ENCODE measurements around the gene ST6GALNAC1.
A peak's percentile ranks its signal among the peaks of the same experiment; 100 is the strongest.

ST6GALNAC1 gene, protein sequence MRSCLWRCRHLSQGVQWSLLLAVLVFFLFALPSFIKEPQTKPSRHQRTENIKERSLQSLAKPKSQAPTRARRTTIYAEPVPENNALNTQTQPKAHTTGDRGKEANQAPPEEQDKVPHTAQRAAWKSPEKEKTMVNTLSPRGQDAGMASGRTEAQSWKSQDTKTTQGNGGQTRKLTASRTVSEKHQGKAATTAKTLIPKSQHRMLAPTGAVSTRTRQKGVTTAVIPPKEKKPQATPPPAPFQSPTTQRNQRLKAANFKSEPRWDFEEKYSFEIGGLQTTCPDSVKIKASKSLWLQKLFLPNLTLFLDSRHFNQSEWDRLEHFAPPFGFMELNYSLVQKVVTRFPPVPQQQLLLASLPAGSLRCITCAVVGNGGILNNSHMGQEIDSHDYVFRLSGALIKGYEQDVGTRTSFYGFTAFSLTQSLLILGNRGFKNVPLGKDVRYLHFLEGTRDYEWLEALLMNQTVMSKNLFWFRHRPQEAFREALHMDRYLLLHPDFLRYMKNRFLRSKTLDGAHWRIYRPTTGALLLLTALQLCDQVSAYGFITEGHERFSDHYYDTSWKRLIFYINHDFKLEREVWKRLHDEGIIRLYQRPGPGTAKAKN

DNA sequence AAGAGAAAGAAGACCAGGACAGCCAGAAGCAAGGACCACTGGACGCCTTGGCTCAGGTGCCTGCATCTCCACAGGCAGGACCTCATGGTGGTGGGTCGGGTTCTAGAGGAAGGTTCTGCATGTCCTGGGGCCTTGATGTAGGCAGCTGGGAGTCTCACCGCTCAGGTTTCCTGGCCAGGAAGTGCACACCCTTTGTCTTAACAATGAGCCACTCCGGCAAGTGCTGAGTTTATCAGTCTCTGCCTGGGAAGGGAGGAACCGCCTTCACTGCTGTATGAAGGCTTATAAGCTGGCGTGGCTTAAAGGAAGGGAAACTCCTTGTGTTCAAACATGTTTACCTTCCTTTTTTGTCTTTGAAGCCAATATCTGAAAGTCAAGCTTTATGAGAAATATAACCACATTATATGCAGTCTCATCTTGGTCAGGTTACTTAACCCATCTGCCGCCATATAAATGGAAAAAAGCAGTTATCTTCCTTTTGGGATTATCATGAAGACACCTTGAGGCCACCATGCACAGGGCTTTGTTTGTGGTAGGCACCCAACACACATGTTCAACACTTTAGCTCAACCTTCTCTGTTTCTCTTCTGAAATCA is at the start of gene ST6GALNAC1:
TSS of gene ST6GALNAC1 (minus strand) at position 205 of the 596 bp plus-strand sequence. CDS start at position 86, 119 bp downstream.
- no peak for DNase-seq

DNA sequence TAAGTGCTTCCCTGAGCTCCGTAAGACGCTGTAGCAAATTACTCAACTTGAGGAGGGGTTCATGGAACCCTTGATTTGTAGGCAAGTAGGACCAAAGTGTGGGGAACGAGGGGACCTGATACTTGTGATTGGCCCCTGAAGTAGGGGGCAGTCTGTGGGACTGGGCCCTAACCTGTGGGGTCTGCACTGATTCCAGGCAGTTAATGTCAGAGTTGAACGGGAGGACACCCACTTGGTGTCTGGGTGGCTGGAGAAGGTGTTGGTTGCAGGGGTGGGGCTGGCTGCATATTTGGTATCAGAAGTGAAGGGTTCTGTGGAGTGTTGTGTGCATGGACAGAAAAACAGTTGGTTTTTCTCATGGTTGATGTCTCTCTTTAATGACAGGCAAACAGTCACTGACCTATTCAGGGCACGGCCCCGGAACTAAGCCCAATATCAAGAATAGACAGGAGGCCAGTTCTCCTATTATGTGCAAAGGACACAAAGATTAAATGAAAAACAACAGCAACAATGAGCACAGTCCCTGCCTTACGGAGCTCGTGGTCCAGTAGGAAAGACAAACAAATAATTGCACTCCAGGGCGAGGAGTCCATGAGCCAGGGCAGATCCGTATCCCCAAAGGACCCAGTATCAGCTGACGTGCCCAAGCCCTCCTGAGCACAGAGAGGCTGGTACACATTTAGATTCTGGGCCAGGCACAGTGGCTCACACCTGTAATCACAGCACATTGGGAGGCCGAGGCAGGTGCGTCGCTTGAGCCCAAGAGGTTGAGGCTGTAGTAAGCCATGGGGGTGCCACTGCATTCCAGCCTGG is 48.0 kb upstream of the ST6GALNAC1 start:
- DNase-seq: no peak

DNA sequence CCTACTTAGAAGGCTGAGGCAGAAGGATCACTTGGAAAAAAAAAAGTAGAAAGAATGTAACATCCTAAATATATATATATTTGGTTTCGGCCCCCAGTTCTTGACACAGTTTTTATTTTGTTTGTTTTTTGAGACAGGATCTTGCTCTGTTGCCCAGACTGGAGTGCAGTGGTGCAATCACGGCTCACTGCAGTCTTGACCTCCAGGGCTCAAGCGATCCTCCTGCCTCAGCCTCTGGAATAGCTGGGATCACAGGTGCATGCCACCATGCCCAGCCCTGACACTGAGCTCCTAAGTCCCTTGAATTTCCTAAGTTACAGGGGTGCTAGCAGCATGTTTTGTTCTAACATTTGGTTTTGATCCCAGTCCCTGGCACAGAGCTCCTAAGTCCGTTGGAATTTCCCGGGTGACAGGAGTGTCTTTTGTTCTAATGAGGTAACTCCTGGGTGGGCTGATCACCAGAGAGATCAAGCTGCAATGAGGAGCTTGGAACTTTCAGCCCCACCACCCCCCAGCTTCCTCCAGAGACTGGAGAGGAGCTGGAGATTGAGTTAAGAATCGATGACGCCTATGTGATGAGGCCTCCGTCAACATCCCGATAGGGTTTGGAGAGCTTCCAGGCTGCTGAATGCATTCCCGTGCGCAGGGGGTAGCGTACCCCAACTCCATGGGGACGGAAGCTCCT is 47.2 kb upstream of the ST6GALNAC1 start:
- DNase-seq: no peak

DNA sequence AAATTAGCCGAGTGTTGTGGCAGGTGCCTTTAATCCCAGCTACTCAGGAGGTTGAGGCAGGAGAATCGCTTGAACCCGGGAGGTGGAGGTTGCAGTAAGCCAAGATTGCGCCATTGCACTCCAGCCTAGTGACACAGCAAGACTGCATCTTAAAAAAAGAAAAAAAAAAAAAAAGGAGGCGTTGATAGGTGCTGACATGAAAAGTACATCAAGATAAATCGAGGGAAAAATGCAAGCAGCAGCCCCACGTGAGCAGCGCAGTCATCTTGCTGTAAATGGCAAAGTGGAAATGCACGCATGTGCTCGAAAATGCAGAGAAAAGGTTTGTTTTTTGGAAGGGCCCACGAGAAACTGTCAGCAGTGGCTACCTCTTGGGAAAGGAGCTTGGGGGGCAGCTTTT is 46.3 kb upstream of the ST6GALNAC1 start:
- DNase-seq: no peak

DNA sequence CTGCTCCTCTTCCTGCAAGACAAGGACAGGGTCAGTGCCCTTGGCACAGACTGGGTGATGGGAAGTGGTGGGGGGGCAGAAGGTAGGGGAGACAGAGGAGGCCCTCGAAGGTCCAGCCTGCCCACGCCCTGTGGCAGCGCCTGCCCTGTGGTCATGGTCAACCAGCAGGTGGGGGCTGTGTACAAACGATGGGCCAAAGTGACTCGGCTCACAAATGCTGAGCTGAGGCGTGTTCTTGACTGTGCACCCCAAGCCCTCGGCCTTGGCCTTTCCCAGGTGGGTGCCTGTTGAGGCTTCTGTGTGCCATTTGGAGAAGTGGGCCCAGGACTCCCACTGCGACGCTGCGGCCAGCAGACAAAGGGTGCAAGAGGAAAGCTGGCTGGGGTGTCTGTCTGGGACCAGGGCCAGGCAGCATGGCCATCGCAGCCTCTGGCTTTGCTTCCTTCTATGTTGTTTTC is 44.6 kb upstream of the ST6GALNAC1 start:
- no peak for DNase-seq

DNA sequence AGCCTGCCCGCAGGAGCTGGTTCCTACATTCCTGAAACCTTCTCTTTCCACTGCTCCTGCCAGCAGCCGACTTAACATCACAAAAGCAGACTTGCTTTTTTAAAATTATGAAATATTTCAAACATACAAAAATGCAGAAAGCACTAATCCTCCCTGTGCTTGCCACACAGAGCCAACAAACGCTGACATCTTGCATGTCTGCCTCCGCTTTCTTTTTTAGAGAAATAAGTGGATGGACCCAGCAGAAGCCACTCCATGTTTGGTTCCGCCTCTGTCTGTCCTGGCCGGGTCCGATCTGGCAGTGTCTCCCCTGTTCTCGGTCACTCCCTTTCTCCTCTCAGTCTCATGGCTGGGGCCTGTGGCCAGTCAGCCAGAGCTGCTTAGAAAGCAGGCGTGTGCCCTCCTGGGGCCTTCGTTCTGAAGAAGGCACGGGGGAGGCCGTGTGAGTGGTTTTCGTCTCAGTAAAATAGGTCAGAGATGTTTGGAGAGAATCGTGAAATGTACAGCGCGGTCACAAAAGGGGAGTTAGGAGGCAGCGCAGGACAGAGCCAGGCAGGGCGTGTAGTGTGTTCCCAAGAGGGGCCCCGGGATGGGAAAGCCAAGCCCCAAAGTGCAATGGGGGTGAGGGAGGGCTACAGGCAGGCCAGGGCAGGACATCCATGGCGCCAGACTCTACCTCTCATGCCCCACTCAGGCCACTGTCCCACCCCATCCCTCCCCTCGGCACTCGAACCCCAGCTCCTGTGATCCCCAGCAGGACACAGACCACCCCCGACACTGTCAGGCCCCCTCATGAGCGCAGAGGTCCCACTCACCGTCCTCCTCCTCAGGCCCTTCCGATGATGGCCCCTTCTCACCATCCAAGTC is 44.0 kb upstream of the ST6GALNAC1 start:
- DNase-seq: no peak

DNA sequence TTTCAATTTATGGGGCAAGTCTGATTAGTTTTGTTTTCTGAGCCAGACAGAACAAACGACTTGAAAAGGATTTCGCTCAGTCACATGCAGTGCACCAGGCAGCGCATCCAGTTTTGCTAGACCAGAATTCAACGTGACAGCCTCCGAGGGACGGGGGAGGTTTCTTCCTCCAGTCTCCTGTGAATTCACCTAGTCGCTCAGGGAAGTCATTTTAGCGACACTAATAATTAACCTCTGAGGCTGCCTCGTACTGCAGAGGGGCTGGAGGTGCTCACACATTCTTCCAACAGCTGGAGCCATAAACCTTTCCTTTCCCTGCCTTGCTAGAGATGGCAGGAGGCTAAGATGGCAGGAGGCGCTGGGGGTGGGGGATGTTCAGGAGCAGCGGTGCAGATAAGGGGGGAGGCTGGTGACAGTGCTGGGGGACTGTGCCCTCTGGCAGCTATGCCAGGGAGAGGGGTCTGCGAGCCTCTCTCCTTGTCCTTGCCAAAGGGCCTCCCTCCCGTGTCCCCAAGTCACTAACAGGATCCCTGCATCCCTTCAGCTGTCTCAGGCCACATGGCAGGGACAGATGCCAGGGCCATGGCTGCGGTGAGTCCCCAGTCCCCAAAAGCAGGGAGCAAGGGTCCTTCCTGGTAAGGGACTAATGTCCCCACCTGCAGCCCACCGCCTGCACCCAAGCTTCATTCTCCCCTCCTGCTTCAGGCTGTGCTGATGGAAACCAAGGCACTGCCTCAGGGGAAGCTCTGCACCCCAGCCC is 43.2 kb upstream of the ST6GALNAC1 start:
- DNase-seq: no peak

DNA sequence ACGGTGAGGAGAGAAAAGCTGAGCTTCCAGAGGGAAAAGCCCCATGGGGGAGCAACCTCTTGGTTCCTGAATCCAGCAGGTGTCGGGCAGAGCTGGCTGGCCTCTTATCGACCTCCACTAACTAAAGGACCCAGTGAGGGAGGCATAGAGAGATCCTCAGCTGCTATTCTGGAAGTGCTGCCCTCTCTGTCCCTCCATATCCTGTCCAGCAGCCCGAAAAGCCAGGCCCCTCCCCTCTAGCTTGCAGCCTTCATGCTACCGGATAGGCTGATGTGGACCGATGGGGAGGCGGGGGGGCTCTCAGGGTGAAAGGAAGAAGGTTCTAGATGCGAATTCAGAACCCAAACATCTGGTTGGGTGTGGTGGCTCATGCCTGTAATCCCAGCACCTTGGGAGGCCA is 42.3 kb upstream of the ST6GALNAC1 start:
- DNase-seq: no peak

DNA sequence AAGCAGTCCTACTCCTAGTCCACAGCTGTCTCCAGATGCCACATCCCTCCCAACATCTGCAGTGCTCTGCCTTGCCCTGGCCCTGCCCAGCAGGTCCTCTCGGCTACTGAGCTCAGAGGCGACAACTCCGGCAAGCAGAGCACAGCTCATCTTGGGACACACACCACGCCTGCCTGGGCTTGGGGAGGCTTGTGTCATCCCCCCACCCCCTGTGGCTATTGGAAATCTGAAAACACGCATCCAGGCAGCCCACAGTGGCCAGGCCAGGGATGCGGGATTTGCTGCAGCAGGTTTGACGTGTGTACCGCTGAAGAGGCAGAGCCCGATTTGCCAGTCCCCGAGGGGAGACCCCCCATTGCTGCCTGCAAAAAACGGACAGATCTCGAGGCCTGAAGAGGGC is 41.8 kb upstream of the ST6GALNAC1 start:
- no peak for DNase-seq

DNA sequence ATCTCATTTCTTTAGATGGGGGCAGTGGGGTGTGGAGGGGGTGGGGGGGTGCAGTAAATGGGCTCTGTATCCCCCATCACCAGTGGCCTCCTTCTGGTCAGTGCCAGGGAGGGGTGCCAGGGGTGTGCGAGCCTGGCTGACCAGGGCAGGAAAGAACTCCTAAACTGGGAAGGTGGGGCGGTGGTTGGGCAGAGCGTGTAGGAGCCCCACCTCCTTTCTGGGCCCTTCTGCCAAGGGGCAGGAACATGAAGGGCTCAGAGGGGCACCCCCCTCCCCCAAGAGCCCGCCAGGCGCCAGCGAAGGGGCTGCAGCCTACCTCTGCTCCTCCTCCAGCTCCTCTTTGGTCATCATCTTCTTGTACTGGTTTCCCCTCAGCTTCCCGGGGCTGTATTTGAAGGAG is 41.2 kb upstream of the ST6GALNAC1 start:
- no peak for DNase-seq

DNA sequence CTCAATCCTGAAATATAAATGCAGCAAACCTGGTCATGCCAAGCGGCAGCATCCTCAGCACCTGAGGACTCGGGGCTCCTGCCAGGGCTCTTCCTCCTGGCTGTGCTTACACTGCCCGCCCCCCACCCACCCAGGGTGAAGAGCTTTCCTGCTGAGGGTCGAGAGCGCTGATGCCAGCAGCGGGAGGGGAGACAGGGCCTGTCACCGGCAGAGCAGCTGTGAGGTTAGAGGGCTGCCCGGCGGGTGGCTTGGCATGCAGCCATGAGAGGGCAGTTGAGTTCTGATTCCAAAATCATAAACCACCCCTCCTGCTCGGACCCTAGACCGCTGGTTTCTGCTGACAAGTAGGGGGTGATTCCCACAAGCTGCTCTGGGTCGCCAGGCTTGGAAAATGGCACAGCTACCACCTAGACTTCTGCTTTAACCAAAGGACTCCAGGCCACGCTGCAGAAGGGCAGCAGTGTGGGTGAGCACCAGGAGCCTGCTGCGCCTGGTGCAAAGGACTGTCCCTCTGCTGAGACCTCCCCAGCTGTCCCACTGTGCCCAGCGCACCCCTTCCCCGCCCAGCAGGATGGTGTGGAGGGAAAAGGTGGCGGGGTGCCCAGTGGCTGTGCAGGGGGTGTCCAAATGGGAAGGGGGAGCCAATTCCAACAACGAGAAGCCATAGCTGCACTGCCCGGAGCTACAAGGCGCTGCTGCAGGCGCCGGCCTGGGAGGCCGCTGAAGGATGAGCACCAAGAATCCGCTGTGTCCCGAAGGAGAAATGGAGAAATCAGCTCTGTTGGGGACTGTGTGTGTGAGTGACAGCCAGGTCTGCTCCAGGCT is 40.6 kb upstream of the ST6GALNAC1 start:
- DNase-seq: no peak

DNA sequence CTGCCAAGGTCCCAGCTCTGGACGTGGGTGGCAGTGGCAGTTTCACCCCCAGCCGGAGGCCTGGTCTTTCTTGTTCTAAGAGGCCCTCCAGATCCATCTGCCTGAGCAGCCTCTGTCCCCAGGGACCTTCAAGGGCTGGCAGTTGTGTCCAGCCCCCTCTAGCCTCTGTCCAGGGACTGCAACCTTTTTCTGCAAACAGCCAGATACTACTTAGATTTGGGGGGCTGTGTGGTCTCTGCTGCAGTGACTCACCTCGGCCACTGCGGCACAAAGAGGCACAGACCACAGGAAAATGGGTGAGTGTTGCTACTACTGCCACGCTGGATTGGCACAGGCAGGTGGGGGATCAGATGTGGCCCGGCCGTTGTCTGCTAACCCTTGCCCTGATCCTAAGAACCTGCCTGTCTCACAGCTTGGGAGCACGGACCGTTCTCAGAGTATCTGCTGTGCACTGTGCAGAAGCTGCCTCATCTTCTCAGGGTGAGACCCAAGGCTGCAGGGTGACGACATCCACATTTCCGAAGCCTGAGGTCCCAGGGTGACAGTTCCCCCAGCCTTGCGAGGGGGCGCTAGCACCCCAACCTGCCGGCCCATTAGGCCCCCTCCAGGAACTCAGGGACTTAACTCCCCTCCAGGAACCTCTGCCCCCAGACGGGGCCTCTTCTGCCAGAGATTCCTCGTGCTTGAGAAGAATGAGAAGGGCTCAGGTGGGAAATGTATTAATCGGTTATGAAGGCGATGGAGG is 39.6 kb upstream of the ST6GALNAC1 start:
- DNase-seq: no peak

DNA sequence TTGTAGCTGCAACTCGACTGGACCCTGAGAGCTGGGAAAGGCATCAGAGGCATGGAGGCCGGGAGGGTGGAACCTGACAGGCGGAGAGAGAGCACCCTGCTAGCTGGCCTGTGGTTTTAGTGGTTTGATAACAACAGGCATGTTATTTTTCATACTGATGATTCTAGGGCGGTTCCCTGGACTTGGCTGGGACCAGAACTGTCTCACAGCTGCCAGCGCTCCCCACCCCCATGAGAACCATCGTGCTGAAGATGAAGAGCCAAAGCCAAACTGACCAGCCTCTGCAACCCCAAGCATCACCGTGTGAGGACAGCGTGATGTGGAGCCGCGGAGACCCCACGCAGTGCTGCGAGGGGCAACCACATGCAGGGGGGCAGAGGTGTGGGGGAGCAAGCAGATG is 38.7 kb upstream of the ST6GALNAC1 start:
- no peak for DNase-seq

DNA sequence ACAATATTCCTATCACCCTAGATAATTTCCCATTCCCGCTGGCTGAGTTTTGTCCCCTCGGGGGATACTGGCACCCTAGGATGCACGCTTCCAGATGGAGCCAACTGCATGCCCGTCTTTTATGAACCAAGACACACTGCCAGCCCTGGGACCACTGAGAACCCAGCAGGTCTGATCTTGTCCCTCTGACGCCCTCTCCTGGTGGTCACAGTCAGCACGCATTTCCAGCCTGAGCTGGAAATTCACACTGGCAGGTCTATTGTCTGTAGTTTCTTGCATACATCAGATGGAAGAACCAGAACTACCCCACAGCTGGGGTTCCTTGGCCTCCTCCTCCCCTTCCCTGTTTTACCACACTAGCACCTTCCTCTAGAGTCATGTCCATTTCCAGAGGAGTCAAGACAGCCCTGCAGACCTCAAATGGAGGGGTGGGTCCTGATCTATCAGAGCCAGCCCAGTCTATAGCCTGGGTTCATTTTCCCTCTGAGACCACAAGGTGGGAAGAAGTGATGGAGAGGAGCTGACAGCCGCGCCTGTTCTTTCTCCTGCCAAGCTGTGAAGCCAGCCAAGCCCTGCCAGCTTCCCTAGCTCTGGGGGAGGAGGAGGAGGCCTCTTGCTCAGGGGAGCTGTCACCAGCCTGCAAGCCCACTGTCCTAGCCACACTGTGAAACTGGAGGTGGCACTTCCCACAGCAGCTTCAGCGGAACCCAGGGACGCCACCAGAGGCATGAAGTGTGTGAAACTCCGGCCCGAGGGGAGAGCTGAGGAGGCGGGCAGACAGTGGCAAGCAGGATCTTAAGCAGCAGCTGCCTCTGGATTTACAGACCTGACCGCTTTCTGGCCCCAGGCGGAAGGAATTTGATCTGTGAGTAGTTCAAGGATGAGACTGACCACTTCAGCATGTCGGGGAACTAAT is 37.9 kb upstream of the ST6GALNAC1 start:
- DNase-seq: peak; percentile 72

DNA sequence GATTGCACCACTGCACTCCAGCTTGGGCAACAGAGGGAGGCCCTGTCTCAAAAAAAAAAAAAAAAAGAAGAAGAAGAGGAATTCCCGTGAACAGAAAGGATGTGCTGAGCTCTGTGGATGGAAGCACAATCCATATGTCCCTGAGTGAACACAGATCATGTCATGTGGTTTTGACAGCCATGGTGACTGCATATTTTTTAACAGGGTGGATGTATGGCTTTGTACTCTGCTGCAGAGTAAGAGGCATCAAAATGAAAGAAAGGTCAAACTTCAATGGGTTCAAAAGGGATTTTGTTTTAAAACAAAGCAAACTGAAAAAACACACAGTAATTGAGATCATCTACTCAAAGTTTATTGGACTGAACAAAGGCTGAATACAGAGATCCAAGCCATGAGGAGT is 35.7 kb upstream of the ST6GALNAC1 start:
- DNase-seq: no peak

DNA sequence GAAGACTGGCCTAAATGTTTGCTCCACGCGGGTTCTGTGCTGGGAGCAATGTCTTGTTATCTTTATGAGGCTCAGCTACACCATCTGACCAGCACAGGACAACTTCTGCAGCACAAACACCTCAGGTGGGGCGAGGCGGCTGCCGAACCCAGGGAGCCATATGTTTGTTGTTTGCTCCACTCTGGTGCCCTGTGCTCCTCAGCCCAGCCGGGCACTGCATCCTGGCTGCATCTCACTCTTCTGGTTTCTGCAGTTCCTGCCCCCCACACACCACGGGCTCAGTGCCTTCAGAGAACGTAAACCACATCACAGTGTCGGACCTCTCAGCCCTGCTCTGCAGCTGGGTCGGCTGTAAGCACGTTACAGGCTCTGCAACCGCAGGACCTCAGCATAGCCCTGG is 34.8 kb upstream of the ST6GALNAC1 start:
- no peak for DNase-seq

DNA sequence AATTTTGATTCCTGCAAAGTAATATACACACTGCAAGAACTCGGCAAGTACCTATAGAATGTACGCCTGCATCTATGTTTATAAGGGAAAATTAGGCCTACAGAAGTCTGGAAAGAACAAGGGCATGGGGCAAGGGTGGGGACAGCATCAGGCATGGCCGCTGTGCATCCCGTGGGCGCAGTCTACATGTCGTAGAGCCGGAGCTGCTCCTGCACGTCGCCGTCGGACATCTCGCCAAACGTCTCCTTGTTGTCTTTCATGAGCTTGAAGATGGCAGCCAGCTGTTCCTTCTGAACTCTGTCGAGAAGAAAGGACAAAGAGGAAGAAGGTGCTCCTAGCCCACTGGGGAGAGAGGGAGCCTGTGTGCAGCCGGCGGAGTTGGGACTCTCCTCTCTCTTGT is 33.8 kb upstream of the ST6GALNAC1 start:
- DNase-seq: no peak

DNA sequence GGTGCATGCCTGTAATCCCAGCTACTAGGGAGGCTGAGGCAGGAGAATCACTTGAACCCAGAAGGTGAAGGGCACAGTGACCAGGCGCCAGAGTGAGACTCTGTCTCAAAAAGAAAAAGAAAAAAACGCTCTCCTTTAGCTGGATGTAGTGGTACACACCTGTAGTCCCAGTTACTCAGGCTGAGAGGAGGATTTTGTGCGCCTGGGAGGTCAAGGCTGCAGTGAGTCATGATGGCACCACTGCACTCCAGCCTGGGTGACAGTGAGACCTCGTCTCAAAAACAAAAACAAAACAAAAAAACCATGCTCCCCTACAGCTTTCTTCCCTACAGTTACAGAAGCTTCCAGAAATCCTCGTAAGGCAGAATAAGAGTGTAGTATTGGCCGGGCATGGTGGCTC is 33.1 kb upstream of the ST6GALNAC1 start:
- no peak for DNase-seq

Data from NCI-H510A treated with DMSO at 0.1 percent for 48 hours (cell line).